ENCODE measurements around the gene SLC2A10.

SLC2A10 gene

GRCh38 chr20:46758929-46759669, 49.6 kb downstream of the SLC2A10 start:
- no peak for DNase-seq (ENCODE audit: low spot score)
- TF ChIP-seq, protein P1, sequence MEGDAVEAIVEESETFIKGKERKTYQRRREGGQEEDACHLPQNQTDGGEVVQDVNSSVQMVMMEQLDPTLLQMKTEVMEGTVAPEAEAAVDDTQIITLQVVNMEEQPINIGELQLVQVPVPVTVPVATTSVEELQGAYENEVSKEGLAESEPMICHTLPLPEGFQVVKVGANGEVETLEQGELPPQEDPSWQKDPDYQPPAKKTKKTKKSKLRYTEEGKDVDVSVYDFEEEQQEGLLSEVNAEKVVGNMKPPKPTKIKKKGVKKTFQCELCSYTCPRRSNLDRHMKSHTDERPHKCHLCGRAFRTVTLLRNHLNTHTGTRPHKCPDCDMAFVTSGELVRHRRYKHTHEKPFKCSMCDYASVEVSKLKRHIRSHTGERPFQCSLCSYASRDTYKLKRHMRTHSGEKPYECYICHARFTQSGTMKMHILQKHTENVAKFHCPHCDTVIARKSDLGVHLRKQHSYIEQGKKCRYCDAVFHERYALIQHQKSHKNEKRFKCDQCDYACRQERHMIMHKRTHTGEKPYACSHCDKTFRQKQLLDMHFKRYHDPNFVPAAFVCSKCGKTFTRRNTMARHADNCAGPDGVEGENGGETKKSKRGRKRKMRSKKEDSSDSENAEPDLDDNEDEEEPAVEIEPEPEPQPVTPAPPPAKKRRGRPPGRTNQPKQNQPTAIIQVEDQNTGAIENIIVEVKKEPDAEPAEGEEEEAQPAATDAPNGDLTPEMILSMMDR (IDR thresholded peaks at IDR 0.05; ENCODE audit: extremely low read depth, insufficient read depth, missing control alignments), result no peak
- in situ Hi-C loops (cut with MboI; ENCODE audit: low pct_unique_long_range_greater_than_20kb, low sequenced_read_pairs, unreplicated experiment), result loop anchor here (25.0 kb wide), 1 partner anchor 628 kb away; no protein-coding TSS in a partner anchor

GRCh38 chr20:46761566-46761965, 52.1 kb downstream of the SLC2A10 start:
- in situ Hi-C loops (cut with MboI; ENCODE audit: low pct_unique_long_range_greater_than_20kb, low sequenced_read_pairs, unreplicated experiment), result loop anchor here (25.0 kb wide), 1 partner anchor 626 kb away; no protein-coding TSS in a partner anchor
- TF ChIP-seq, protein P1 (IDR thresholded peaks at IDR 0.05; ENCODE audit: extremely low read depth, insufficient read depth, missing control alignments), result no peak
- DNase-seq (ENCODE audit: low spot score), result no peak

DNA sequence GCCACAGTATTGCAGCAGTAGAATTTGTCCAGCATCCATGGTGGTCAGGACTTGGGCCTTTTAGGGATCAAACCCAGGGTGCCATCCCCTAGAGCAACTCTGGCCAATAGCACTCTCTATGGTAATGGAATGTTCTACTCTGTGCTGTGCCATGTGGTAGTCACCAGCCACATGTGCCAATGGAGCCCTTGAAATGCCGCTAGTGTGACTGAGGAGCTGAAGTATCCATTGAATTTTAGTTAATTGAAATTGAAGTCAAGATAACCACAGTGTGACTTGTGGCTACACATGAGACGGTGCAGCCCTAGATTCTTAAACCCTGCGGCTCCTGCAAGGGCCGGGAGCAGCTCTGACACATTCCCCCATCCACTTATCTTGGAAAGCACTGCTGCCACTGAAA, 54.6 kb downstream of the SLC2A10 start:
- no peak for DNase-seq (ENCODE audit: low spot score)
- TF ChIP-seq, protein P1 (IDR thresholded peaks at IDR 0.05; ENCODE audit: extremely low read depth, insufficient read depth, missing control alignments), result no peak
- in situ Hi-C loops (cut with MboI; ENCODE audit: low pct_unique_long_range_greater_than_20kb, low sequenced_read_pairs, unreplicated experiment), result loop anchor here (25.0 kb wide), 1 partner anchor 623 kb away; no protein-coding TSS in a partner anchor

- TF ChIP-seq, protein P1 (IDR thresholded peaks at IDR 0.05; ENCODE audit: extremely low read depth, insufficient read depth, missing control alignments), result no peak
- no peak for DNase-seq (ENCODE audit: low spot score)
- in situ Hi-C loops (cut with MboI; ENCODE audit: low pct_unique_long_range_greater_than_20kb, low sequenced_read_pairs, unreplicated experiment), result loop anchor here (25.0 kb wide), 1 partner anchor 622 kb away; no protein-coding TSS in a partner anchor
These were observed 56.2 kb downstream of the SLC2A10 start for GRCh38 chr20:46765506-46766120.

GRCh38 chr20:46767127-46767761, 57.8 kb downstream of the SLC2A10 start:
- in situ Hi-C loops (cut with MboI; ENCODE audit: low pct_unique_long_range_greater_than_20kb, low sequenced_read_pairs, unreplicated experiment), result loop anchor here (25.0 kb wide), 1 partner anchor 620 kb away; no protein-coding TSS in a partner anchor
- TF ChIP-seq, protein P1 (IDR thresholded peaks at IDR 0.05; ENCODE audit: extremely low read depth, insufficient read depth, missing control alignments), result peak; percentile 65
- peak; percentile 42 for DNase-seq (ENCODE audit: low spot score)
